BLaER1 treated with 17β-estradiol and CSF1 and Interleukin-3, amounts not matched to agents 10 nM and 100 nM (cell line): Measurements from ENCODE around the gene SPSB4.
A peak's percentile ranks its signal among the peaks of the same experiment; 100 is the strongest.

Experiments used
- H3K27ac ChIP-seq, 11 experiments: shearing (Covaris generic); formaldehyde crosslinking; 2 replicates each; pipeline ENCODE4 v1.8.1; 2022
- H3K27me3 ChIP-seq, 11 experiments: shearing (Covaris generic); formaldehyde crosslinking; 2 replicates each; pipeline ENCODE4 v1.8.1; 2022
- H3K36me3 ChIP-seq, 11 experiments: shearing (Covaris generic); formaldehyde crosslinking; 2 replicates each; pipeline ENCODE4 v1.8.1; 2022
- H3K4me1 ChIP-seq, 10 experiments: shearing (Covaris generic); formaldehyde crosslinking; 2 replicates each; pipeline ENCODE4 v1.8.1; 2022
- H3K4me2 ChIP-seq, 11 experiments: shearing (Covaris generic); formaldehyde crosslinking; 2 replicates each; pipeline ENCODE4 v1.8.1; 2022
- H3K4me3 ChIP-seq, 10 experiments: shearing (Covaris generic); formaldehyde crosslinking; 2 replicates each; pipeline ENCODE4 v1.8.1; 2022
- H3K9ac ChIP-seq, 11 experiments: shearing (Covaris generic); formaldehyde crosslinking; 2 replicates each; pipeline ENCODE4 v1.8.1; 2022
- H3K9me3 ChIP-seq, 11 experiments: shearing (Covaris generic); formaldehyde crosslinking; replicated peaks in 1 of 11; 2 replicates each; pipeline ENCODE4 v1.8.1; 2022
- H4K20me1 ChIP-seq, 11 experiments: shearing (Covaris generic); formaldehyde crosslinking; 2 replicates each; pipeline ENCODE4 v1.8.1; 2022
- Cebpa-rat ChIP-seq, 11 experiments: shearing (Covaris generic); IDR thresholded peaks; 2 replicates each; pipeline ENCODE4 v1.8.1; 2022

SPSB4 gene

DNA sequence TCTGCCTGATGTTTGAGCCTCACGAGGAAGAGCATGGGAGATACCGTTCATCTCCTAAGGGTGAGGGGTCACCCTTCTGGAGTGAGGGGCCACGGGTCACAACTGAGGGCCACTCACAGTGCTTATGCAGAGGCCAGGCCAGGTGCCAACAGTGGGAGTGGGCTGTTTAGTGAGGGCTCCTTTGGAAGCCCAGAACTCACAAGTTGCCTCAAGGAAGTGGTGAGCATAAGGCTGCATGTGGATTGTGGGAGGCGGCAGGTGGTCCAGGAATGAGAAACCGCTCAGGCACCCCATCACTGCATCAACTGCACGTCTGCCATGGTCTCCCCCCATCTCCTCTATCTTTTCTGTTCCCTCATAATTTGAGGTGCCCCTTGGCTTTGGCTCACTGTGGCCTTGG, 26.5 kb downstream of the SPSB4 start:
- H3K27ac ChIP-seq = peak overlapping the region in 2 of 11 experiments; percentile 52 to 60; a peak in 2 of 22 replicates
- peak overlapping the region in 2 of 11 experiments; percentile 48 to 53; a peak in 1 of 22 replicates for H3K9ac ChIP-seq

GRCh38 chr3:141078200-141078599, 27.1 kb downstream of the SPSB4 start:
- Histone ChIP-seq H3K9ac (no peak overlapping the region), H4K20me1 (no peaks in the 10 kb centered on the region), H3K27ac (no peak overlapping the region), H3K36me3 (no peaks in the 10 kb centered on the region), H3K4me2 (0 out of 22 replicates have a peak overlapping the region, but pooled peaks of 2 of the 11 experiments have one; percentile 85 to 86), H3K4me1 (peaks cover 15 to 24% (median 19%) of the 10 kb centered on the region in 10 experiments), H3K27me3 (no peaks in the 10 kb centered on the region), H3K9me3 (no peaks in the 10 kb centered on the region), H3K4me3 (no peak overlapping the region)
- TF ChIP-seq Cebpa-rat (IDR thresholded peaks at IDR 0.05) = no peak

More for the DNA sequence above, 26.5 kb downstream of the SPSB4 start:
- Histone ChIP-seq H3K27me3 (no peaks in the 10 kb centered on the region), H3K4me1 (peaks cover 15 to 24% (median 19%) of the 10 kb centered on the region in 10 experiments), H3K4me2 (peak overlapping the region; percentile 75 to 97 (median 87)), H3K36me3 (no peaks in the 10 kb centered on the region), H3K4me3 (no peak overlapping the region; a peak in 1 of 20 replicates), H4K20me1 (no peaks in the 10 kb centered on the region), H3K9me3 (no peaks in the 10 kb centered on the region)
- no peak for TF ChIP-seq Cebpa-rat (IDR thresholded peaks at IDR 0.05)

DNA sequence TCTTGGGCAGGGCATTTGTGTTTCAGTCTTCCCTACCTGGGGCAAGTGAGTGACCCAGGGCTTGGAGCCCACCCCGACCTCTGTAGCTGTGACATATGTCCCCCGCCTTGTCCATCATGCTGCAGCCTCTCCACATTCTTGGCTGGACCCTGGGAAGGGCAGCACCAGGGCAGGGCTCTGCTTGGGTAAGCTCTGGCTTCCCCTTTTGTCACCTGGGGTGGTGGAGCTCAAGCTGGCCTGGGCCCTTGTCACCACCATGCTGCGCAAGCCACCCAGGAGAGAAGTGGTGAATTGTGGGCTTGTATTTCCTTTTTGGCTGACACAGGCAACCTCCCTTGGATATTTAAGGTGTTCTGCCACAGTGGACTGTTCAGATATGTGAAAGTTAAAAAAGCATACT, 29.3 kb downstream of the SPSB4 start:
- Histone ChIP-seq H3K27ac (no peak overlapping the region), H3K27me3 (no peaks in the 10 kb centered on the region), H3K9ac (no peak overlapping the region), H4K20me1 (no peaks in the 10 kb centered on the region), H3K4me2 (no peak overlapping the region), H3K36me3 (no peaks in the 10 kb centered on the region), H3K4me1 (peaks cover 22 to 42% (median 34%) of the 10 kb centered on the region in 10 experiments), H3K4me3 (no peak overlapping the region), H3K9me3 (no peaks in the 10 kb centered on the region)
- no peak for TF ChIP-seq Cebpa-rat (IDR thresholded peaks at IDR 0.05)

GRCh38 chr3:141081141-141081795, 30.1 kb downstream of the SPSB4 start:
- Histone ChIP-seq H3K27ac (no peak overlapping the region), H3K9ac (no peak overlapping the region), H3K9me3 (no peaks in the 10 kb centered on the region), H3K36me3 (no peaks in the 10 kb centered on the region), H3K27me3 (no peaks in the 10 kb centered on the region), H4K20me1 (no peaks in the 10 kb centered on the region), H3K4me3 (no peak overlapping the region), H3K4me1 (peaks cover 14 to 46% (median 36%) of the 10 kb centered on the region in 10 experiments), H3K4me2 (no peak overlapping the region)
- TF ChIP-seq Cebpa-rat (IDR thresholded peaks at IDR 0.05) = no peak

- Histone ChIP-seq H3K4me2 (no peak overlapping the region), H3K9me3 (no peaks in the 10 kb centered on the region), H3K36me3 (no peaks in the 10 kb centered on the region), H3K27ac (no peak overlapping the region), H4K20me1 (no peaks in the 10 kb centered on the region), H3K9ac (no peak overlapping the region), H3K27me3 (no peaks in the 10 kb centered on the region), H3K4me3 (no peak overlapping the region), H3K4me1 (peaks cover 6 to 38% (median 28%) of the 10 kb centered on the region in 10 experiments)
- no peak for TF ChIP-seq Cebpa-rat (IDR thresholded peaks at IDR 0.05)
Observed at GRCh38 chr3:141082064-141082463, 30.9 kb downstream of the SPSB4 start.

GRCh38 chr3:141083226-141083625, 32.1 kb downstream of the SPSB4 start:
- Histone ChIP-seq H3K4me2 (peak overlapping the region in 7 of 11 experiments; percentile 13 to 79 (median 60); a peak in 6 of 22 replicates), H3K9me3 (no peaks in the 10 kb centered on the region), H3K4me1 (peaks cover 0 to 30% (median 20%) of the 10 kb centered on the region in 10 experiments; a peak in 12 of 20 replicates), H3K27me3 (no peaks in the 10 kb centered on the region), H3K4me3 (no peak overlapping the region), H4K20me1 (no peaks in the 10 kb centered on the region), H3K9ac (no peak overlapping the region), H3K36me3 (no peaks in the 10 kb centered on the region), H3K27ac (no peak overlapping the region)
- TF ChIP-seq Cebpa-rat (IDR thresholded peaks at IDR 0.05) = no peak

DNA sequence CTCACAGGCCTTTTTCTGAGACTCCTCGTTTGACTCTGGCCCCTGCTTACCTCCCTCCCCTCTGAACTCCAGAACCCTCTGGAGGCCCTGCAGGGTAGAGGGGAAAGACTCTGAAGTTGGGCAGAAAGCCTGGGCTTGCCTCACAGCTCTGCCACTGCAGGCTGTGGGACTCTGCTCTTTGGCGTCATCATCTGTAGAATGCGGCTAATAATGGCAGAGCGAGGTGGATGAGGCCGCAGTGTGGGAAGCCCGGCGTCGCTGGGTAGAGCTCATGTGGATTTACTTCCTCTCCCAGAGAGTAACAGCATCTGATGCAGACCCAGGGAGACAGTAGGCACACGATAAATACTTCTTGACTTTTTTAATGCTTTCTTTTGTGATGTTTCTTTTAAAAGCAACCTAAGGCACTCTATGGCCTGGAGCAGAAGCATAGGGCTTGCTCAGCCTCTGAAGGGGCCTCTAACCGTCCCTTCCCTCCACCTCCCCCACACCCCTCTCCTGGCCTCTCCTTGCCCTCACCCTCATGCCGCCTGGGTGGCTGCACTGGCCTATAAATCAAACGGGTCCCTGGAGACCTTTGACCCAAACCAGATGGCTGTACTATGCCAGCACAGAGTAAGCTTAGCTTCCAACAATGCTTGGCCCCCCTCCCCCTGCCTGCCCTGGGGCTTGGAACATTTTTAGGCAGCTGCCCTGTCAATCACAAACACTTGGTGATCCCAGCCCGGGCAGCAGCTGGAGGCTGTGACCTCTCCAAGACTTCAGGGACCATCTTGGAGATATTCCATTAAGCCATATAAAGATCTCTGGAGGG, 32.9 kb downstream of the SPSB4 start:
- peak overlapping the region in 8 of 11 experiments; percentile 30 to 79 (median 61); a peak in 17 of 22 replicates for H3K4me2 ChIP-seq
- H3K4me3 ChIP-seq = no peak overlapping the region
- H3K9ac ChIP-seq = peak overlapping the region in 2 of 11 experiments; percentile 9 to 31; a peak in 1 of 22 replicates
- H3K27ac ChIP-seq = no peak overlapping the region
- peaks cover 0 to 30% (median 20%) of the 10 kb centered on the region in 10 experiments; a peak in 12 of 20 replicates for H3K4me1 ChIP-seq
- H3K27me3 ChIP-seq = no peaks in the 10 kb centered on the region
- H3K9me3 ChIP-seq = no peaks in the 10 kb centered on the region
- no peaks in the 10 kb centered on the region for H3K36me3 ChIP-seq
- H4K20me1 ChIP-seq = no peaks in the 10 kb centered on the region
- no peak for TF ChIP-seq Cebpa-rat (IDR thresholded peaks at IDR 0.05)

DNA sequence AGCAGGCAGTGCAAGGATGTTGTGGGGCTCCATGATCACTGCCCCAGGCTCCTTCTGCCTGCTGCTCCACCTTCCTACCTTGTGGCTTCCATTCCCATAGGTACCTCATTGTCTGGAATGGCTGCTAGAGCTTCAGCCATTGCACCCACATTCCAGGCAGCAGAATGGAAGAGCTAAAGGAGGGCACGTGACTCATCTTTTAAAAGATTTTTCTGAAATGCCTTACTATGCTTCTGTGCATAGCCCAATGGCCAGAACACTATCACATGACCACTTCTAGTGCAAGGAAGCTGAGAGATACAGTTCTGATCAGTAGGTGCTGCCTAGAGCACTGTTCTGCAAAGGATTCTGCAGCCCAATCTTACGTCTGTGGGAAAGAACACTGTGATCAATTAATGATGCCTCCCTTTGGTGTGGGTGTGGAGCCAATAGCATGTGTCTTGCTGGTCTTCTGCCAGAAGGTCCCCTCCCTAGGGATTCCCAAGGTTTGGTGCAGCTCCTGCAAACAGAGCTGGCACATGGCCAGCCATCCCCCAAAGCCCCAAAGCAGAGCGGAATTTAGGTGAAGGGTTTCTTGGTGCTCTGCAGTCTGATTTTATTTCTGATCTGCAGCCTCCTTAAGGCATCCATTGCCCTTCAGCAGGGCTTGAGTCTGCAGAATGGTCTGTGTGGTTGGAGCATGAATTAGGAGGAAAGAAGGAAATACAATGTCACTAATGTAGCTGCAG, 34.4 kb downstream of the SPSB4 start:
- no peaks in the 10 kb centered on the region for H4K20me1 ChIP-seq
- no peak overlapping the region for H3K4me3 ChIP-seq
- H3K4me2 ChIP-seq = peak overlapping the region in 2 of 11 experiments; percentile 32 to 79; a peak in 4 of 22 replicates
- peaks cover 0 to 30% (median 20%) of the 10 kb centered on the region in 10 experiments; a peak in 12 of 20 replicates for H3K4me1 ChIP-seq
- no peaks in the 10 kb centered on the region for H3K36me3 ChIP-seq
- H3K27me3 ChIP-seq = no peaks in the 10 kb centered on the region
- no peaks in the 10 kb centered on the region for H3K9me3 ChIP-seq
- no peak overlapping the region for H3K27ac ChIP-seq
- no peak for TF ChIP-seq Cebpa-rat (IDR thresholded peaks at IDR 0.05)
- H3K9ac ChIP-seq = no peak overlapping the region

DNA sequence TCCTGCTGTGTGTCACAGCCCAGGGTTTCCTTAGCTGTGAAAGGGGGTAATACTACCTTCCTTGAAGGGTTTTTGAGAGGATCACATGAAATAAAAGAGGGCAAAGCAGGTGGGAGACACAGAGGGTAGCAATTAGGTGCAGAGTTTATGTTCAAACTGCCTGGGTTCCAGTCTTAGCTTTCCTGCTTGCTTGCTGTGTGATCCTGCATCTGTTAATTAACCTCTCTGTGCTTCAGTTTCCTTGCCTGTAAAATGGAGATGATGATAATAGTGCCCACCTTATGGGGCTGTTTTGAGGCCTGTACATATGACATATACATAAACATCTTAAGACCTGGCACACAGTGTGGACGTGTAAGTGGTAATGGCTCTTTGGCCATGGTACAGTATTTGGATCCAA, 35.0 kb downstream of the SPSB4 start:
- Histone ChIP-seq H3K36me3 (no peaks in the 10 kb centered on the region), H3K9me3 (no peaks in the 10 kb centered on the region), H3K27me3 (no peaks in the 10 kb centered on the region), H3K9ac (no peak overlapping the region), H3K27ac (no peak overlapping the region), H3K4me1 (peaks cover 0 to 30% (median 20%) of the 10 kb centered on the region in 10 experiments; a peak in 12 of 20 replicates), H3K4me2 (no peak overlapping the region; a peak in 1 of 22 replicates), H3K4me3 (no peak overlapping the region), H4K20me1 (no peaks in the 10 kb centered on the region)
- no peak for TF ChIP-seq Cebpa-rat (IDR thresholded peaks at IDR 0.05)
